HG03175 (cell line): Measurements from ENCODE around the gene XYLT1.
"Not testable (repeated sequence)": the region's sequence is repeated elsewhere in the genome, so short reads cannot be mapped to it uniquely, and the experiment has no call there.

Source experiments
- ATAC-seq: cut with Tn5 transposase; IDR thresholded peaks from one replicate; pipeline ENCODE4 v1.9.1; 2021; ENCODE audit warnings: mild to moderate bottlenecking, moderate library complexity; ENCODE audit not compliant: unreplicated experiment

XYLT1 gene

DNA sequence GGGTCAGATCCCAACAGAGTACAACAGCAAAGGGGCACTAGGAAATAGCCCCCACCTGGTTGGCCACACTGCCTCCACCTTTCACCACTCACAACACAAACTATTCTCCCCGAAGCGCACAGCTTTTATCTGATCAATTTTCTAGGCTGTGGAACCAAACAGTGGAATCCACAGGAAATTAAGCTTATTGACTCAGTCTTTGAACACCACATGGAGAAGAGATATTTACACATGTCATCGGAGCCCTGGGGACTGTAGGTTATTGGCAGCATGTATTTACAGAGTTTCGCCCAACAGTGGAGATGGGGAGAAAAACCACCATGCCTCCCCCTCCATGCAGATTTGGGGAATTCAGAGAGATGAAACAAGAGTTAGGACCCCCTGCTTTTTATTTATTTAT, 154.8 kb downstream of the XYLT1 start:
- ATAC-seq = no peak

DNA sequence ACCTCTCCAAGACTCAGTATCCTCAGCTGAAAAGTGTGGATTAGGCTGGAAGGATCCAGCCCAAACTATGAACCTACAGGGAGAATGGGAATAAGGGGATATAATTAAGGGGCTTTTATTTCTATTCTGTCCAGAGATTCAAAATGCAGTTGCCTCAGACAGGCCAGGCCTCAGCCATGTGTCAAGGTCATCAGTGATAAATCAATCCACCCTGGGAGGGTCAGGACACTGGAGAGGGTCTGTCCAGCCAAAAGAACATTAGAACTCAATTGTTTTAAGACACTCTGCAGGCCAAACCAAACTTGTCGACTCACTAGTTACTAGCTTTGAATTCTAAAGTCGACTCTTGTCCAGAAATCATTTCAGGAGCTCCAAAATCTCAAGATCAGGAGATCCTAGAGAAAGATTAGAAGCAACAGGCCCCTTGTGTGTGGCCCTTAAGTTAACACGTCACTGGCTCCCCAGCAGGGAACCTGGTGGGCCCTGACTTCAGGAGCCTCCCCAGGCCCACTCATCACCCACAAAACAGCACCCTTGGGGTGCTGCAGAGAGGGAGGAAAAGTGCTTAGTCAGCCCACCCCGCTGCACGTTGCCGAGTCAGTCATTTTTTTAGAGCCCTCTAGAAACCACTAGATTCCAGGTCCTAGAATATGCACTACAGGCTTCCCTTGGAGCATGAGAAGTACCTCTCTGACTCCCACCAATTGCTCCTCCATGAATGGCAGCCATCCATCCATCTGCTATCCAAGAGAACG, 156.8 kb downstream of the XYLT1 start:
- no peak for ATAC-seq

DNA sequence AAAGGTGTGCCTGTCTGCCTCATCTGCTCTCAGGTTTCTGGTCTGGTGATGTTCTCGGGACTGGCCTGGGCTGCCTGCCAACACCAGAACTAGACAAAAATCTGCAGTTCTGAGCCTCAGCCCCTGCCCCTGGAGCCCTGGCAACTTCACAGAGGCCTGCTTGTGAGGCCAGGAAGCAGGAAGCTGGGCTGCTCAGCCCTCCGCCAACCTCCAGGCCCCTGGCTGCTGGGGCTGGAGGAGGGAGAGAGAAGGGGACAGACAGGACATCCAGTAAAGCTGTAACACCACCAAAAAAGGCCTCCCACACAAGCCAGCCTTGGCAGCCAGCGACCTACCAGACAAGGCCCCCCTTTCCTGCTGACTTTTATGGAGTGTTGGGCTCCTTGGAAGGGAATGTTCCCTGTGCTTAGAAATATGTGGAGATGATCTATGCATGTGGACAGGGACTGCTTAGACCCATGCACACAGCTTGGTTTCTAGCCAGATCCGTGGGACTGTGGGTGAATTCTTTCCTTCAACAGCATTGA, 157.6 kb downstream of the XYLT1 start:
- no peak for ATAC-seq

DNA sequence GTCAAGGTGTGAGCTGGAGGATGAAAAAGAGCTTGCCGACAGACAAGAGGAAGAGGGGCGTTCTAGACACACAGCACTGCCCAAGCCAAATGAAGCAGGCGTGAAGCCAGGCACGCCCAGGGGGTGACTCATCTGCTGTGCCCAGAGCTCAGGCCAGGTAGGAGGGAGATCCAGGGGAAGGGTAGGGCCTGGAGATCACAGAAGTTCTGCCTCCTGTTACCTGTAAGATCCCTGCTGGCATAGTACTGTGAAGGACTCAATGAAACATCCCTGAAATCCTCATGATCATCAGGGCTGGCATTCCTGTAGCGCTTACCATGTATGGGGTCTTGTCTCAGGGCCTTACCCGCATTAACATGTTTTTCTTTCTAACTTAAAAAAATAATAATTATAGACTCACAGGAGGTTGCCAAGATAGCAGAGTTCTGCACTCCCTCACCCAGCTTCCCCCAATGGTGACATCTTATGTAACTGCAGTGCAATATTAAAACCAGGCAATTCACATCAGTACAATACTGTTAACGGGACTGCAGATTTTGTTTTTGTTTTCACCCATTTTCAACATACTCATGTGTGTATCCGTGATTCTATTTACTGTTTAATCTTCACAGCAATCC, 158.6 kb downstream of the XYLT1 start:
- ATAC-seq = no peak

DNA sequence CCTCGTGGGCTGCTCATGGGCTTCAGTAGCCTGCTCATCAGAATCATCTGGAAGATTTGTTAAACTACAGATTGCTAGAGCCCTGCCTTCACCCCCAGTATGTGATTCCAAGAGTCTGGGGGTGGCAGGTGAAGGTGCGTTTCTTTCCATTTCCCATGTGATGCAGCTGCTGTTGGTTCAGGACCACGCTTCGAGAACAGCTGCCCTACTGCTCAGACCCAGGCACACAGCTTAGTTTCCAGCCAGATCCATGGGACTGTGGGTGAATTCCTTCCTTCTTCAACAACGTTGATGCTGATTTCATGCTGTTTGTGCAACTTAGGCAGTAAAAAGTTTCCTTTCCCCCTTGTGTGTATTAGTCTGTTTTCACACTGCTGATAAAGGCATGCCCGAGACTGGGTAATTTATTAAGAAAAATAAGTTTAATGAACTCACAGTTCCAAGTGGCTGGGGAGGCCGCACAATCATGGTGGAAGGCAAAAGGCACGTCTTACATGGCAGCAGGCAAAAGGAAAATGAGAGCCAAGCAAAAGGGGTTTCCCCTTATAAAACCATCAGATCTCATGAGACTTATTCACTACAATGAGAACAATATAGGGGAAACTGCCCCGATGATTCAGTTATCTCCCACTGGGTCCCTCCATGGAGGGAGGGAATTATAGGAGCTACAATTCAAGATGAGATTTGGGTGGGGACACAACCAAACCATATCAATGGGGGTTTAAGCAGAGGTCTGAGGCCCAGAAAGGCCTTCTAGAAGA, 159.2 kb downstream of the XYLT1 start:
- ATAC-seq = no peak

DNA sequence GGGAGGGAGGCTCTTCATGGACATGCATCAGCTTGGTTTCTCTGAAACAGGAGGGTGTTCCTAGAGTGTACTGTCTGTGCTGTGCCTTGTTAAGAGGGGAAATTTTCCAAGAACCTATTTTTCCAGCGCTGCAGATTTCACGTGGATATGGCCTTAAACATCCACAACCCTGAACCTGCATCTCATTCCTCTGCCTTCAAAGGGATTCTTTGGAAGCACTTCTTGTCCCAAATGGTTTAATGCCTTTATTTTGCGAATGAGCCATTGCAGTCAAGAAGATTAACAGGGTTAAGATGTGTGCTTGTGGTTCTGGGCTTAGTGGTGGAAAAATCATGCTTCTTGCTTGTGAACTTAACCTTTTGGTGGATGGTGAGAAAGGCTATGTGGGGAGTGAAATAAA, 161.2 kb downstream of the XYLT1 start:
- no peak for ATAC-seq

DNA sequence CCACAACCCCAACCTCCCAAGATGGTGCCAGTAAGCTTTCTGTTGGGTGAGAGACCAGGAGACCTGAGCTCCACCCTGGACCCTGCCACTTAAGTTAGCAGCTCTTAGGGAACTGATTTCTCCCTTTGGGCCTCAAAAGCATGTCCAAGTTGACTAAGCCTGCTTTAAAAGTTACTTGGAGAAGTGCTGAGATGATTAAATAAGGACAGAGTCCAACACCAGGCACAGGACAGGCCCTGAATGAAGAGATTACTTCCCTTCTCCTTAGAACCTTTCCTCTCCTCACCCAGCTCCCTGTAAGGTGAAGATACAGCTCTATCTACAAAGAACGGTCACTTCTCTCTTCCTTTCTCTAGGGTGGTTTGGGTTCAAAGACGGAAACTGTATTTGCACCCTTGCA, 162.6 kb downstream of the XYLT1 start:
- ATAC-seq = no peak

DNA sequence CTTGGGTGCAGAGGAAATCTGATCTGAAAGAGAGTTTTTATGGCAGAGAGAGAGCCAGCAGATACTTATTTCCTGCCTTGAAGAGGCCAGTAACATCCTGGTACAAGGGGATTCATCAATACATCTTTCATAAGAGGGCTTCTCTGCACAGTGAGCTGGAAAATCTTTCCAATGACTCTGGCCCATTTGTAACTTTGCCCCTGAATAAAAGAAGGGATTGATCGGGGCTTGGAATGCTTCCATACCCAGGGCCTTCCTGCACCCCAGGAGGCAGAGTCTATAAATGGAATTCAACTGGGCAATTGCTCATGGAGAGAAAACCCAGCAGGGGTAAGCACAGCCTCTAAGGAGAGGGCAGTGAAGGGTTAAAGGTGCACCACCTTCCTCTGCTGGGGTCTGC, 163.3 kb downstream of the XYLT1 start:
- no peak for ATAC-seq

DNA sequence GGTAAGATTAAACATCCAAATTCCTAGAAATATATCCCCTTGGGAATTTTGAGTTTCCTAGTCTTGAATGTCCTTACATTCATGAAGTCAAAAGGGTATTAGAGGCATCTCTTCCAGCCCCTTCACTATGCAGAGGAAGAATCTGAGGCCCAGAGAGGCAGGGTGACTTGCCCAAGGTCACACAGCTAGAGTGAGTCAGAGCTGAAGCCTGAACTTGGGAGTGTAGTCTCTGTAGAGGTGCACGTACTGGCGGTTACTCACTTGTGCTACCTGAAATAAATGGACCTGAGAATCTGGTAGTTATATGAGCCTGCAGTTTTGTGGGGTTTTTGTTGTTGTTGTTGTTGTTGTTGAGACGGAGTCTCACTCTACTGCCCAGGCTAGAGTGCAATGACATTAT, 164.0 kb downstream of the XYLT1 start:
- no peak for ATAC-seq

DNA sequence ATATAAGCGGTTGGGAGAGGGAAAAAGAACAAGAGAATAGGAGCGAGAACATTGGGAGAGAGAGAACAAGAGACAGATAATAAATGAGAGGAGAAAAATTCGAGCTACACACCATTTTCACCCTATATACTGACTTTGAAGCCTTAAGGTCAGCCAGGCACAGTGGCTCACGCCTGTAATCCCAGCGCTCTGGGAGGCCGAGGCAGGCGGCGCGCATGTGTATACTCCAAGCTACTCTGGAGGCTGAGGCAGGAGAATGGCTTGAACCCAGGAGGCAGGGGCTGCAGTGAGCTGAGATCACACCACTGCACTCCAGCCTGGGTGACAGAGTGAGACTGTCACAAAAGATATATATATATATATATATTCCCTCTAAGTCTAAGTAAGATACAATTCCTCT, 164.5 kb downstream of the XYLT1 start:
- not testable (repeated sequence) for ATAC-seq

DNA sequence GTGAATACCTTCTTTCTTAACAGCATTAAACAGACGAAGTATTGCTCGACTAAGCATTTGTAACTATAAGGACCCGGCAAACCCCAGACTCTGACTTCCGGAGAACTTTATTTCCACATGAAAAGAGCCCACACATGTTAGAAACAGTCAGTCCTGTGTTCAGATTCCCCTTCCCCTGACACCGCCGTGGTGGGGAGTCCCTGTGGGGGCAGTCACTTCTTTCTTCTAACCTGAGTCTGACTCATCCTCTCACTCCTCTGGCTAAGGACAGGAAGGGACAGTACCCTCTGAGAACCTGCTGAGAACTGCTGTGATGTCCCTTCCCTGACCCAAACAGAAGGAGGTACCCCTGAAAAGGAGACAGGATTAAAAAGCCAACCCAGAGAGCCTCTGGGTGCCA, 165.1 kb downstream of the XYLT1 start:
- no peak for ATAC-seq

DNA sequence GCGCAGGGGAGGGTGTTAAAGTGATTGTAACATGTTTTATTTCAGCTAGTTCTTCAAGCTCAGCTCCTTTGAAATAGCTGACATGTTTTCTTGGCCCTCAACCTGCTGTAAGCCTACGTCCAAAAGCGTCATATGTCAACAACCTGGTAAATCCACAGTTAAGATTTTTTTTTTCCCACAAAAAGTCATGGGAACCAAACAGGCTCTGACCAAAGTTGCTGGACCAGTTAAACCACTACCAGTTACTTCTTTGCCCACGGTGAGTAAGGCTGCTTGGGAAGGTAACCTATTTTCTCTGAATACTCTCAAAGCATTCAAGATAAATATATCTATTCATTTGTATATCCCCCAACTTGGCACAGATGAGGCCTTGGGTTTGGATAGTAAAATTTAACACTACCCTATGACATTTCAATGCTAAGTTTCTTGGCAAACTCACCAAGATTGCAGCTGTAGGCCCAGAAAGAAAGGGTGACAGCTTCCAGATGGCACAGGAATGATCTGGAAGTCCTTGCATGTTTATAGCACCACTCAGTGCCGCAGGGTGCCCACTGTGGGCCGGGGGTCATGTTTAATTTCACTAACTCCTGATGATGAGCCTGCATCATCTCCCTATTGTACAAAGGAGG, 166.2 kb downstream of the XYLT1 start:
- no peak for ATAC-seq

DNA sequence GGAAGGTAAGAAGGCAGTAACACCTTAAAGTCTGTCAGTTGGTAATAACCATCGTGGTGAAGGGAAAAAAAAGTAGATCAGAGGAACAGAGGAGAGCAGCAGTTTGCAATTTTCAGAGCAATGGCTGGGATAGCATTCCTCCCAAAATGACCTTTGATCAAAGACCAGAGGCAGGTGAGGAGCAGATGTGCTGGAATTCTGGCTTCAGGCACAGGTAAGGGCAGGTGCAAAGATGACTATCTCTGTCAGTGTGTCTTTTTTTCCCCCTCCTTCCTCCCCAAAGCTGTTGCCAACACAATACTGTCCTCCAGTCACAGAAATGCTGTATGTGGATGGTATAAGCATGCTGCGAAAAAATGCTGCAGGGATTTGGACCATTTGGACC, 166.7 kb downstream of the XYLT1 start:
- no peak for ATAC-seq

DNA sequence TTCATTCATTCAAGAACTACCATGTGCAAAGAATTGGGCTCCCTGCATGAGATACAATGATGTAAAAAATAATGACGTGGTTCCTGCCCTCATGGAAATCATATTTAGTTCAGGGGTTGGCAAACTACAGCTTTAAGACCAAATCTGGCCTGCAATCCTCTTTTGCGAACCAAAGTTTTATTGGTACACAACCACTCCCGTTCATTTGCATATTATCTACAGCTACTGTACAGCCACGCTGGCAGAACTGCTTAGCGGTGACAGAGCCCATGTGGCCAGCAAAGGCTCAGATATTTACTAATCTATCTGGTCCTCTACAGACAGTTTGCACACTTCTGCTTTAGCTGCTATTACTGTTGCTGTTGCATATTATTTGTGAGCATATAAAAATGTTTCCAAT, 167.7 kb downstream of the XYLT1 start:
- no peak for ATAC-seq

DNA sequence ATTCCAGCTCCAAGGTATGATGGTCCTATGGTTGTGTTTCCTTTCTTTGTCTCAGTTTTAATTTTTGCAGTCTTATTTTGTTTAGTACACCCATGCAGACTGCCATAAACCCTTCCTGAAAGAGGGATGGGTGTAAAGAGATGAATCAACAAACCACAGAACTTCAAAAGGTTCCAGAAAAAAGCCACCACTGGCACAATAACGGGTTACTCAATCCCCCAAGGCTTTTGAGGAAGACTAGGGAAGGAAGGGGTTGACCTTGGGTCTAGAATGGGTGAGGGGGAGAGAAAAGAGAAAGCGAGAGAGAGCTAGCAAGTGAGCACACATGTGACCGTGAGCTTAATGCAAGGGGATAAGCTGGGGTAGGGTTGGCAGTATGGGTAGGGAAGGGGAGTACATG, 168.1 kb downstream of the XYLT1 start:
- ATAC-seq = no peak

DNA sequence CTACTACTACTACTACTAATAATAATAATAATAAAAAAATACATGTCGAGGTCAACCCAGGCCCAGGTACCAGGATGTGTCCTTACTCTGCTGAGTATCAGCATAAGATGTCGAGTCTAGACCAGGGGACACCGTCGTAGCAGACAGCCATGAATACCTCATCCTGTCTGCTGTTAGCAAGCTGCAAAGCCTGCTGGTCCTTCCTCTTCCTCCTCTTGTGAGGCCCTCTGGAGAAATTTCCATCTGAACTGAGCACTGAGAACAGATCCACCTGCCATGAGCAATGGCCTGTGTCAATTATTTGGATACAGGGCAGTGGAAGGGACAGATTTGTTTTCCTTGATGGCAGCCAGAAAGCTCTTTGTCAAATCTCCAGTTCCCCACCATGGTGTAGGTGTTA, 168.5 kb downstream of the XYLT1 start:
- ATAC-seq = peak; percentile 25

DNA sequence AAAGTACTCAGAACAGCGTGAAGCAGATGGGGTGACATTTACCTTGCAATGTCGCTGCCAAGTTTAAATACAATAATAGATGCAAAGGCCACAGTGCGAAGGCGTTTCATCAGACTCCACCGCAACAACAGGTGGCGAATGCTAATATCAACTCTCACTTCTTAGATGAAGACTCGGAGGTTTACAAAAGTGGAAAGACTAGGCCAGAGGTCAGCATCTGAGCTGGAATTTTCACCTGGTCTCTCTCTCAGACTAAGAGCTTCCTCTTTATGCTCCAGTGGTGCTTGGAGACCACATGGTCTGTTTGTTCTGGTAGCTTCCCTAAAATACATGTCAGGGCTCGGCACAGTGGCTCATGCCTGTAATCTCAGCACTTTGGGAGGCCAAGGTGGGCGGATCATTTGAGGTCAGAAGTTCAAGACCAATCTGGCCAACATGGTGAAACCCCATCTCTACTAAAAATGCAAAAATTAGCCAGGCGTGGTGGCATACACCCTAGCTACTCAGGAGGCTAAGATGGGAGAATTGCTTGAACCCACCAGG, 169.1 kb downstream of the XYLT1 start:
- peak; percentile 90 for ATAC-seq

DNA sequence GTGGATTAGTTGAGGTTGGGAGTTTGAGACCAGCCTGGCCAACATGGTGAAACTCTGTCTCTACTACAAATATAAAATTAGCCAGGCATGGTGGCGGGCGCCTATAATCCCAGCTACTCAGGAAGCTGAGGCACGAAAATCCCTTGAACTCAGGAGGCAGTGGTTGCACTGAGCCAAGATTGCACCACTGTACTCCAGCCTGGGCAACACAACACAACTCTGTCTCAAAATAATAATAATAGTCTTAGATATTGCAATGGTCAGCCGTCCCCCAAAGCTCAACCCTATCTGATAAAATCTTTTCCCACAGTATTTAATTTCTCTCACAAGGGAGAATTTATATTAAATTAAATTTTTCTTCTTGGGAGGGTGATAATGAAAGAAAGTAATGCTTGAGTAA, 169.6 kb downstream of the XYLT1 start:
- no peak for ATAC-seq

DNA sequence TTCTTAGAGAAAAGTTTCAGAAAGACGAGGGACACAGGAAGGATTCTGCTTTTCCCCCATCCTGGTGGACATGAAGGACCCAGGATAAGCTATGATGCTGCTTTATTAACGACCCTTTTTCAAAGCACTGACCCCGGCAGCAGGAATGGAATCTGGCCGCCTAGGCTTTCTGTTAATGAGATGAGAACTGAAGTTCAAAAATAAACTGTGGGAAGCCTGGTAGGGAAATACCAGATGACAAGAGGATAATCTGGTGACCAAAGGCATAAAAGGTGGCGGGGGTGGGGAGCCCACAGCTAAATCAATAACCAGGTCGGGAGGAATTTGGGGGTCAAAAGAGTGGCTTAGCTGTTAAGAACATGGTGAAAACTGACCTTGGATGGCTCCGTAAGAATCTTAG, 171.0 kb downstream of the XYLT1 start:
- no peak for ATAC-seq

DNA sequence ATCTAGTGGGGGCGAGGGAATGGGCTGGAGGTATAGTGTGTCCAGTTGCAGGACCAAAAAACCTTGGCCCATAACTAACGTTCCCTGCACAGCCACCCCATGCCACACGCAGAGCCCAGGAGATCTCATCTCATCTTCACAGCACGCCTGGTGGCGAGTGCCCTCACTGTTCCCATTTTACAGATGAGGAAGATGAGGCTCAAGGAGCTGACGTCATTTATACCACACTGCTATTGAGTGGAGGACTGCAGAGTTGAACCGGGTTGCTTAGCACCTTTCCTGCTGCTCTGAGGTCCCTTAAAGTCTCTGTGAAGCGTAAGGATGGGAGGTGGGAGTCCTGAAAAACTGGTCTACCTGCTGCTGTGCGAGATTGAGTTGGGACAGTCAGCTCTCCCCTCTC, 172.5 kb downstream of the XYLT1 start:
- ATAC-seq = no peak

DNA sequence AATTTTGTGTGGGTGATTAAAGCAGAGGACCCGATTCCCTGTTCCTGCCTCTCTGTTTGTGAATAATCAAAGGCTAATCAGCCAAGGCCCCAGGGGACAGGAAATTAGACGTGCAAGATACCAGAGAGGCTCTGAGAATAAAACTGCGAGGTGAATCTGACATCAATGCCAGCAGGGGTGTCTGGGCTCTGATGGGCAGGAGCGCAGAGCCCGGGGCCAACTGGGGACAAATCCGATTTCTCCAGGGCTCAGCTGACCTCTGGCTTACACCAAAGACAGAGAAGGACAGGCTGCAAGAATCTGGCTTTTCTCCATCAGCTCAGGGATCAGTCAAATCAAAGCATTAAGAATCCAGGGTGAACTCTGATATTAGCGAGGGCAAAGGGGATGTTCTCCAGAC, 174.3 kb downstream of the XYLT1 start:
- ATAC-seq = no peak
